CD1c-positive myeloid dendritic cell (primary cell): ENCODE measurements around the gene SLC25A25.
A peak's percentile ranks its signal among the peaks of the same experiment; 100 is the strongest.
"Not testable (repeated sequence)": the region's sequence is repeated elsewhere in the genome, so short reads cannot be mapped to it uniquely, and the experiment has no call there.

ENCODE experiments used
- DNase-seq: peaks from one replicate; pipeline ENCODE4 v3.0.0-alpha.2; 2016; ENCODE audit errors: extremely low spot score

Gene SLC25A25

DNA sequence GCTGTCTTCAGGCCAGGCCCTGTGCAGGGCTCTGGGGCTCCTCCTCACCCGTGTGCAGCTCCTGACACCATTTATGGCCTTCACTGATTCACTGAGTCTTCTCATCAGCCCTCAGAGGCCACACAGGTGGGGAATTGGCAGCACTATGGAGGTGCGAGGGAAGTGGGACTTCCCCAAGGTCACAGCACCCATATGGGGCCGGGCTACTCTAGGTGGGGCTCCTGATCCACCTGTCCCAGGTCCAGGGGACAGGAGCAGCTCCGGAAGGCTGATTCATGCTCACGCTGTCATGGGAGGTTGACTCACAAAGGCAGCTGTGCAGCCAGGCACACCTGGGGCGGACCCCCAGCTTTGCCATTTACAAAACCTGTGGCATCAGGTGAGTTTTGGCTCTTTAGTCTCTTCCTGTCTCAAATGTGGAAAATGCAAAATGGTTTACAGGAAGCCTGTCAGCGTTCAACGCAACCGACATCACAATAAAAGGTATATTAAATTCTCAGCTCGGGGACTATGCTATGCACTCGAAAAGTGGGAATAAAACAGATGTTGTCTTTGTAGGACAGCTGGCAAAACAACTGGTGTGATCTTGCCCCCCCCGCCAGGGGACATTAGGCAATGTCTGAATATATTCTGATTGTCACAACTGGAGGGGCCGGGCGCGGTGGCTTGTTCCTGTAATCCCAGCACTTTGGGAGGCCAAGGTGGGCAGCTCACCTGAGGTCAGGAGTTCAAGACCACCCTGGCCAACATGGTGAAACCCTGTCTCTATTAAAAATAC, 15.9 kb upstream of the SLC25A25 start:
- DNase-seq, result no peak

DNA sequence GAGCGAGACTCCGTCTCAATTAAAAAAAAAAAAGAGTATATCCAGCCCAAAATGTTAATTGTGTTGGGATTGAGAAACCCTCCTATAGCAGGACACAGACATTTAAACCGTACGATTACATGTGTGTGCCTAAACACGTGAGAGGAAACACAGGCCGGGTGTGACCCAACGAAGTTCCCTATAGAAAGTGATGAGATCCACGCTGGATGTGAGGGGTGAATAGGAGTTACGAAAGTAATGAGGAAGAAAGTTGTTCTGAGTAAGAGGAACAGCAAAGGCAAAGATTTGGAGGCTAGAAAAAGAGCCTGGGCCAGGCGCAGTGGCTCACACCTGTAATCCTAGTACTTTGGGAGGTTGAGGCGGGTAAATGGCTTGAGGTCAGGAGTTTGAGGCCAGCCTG, 14.5 kb upstream of the SLC25A25 start:
- DNase-seq, result peak; percentile 96

DNA sequence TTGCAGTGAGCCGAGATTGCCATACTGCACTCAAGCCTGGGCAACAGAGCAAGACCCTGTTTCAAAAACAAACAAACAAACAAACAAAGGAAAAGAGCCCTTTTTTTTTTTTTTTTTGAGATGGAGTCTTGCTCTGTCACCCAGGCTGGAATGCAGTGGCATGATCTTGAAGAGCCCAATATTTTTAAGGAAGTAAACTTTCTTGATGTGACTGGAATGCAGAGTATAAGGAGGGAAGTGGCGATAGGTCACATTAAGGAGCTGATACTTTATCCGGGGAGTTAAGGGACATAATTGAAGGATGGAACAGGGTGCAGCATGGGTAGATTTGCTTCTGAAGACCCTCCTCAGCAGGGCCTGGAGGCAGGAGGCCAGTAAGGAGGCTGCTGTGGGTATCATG, 13.9 kb upstream of the SLC25A25 start:
- DNase-seq, result peak; percentile 83

DNA sequence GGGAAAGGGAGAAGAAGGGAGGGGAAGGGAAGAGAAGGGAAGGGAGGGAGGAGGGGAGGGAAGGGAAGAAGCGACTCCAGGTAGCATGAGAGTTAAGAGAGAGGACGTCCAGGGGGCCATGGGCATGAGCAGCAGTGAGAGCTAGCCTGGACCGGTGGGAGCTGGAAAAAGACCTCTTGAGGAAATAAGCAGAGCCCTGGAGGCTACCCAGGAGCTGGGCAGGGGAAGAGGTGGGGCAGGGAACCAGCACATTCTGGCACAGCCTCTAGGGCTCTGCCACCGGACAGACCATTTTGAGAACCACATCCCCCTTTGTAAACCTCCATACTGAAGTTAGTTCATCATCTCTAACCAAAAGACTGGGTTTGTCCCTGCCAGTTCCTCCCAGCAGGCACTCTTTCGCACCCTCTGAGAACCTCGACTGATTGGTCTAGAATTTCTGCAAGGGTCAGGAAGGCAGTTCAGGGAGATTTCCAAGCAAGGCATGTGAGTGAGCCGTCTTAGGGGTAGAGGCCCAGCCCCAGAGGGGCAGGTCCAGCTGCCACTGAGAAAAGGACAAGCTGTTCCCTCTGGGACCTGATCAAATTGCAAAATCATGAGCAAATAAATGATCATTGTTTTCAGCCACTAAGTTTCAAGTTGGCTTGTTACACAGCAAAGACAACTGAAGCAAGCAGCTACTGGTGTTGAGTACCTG, 12.5 kb upstream of the SLC25A25 start:
- DNase-seq, result peak; percentile 52

DNA sequence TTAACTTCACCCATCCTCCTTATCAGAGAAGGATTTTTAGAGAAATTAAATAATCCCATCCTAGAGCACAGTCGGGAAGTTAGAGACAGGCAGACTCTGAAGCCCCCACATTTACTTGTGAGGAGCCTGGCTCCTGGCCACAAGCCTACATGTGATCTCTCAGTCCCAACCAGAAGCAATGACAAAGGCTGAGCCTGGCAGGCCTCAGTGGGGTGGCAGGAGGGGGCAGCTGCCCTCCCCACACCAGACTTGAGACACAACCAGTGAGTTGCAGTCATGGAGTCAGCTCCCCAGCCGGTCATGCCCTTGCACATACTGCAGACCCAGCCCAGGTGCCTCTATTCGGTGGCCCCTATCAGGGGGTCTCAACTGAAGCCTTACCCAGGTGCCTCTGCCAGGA, 11.9 kb upstream of the SLC25A25 start:
- no peak for DNase-seq

DNA sequence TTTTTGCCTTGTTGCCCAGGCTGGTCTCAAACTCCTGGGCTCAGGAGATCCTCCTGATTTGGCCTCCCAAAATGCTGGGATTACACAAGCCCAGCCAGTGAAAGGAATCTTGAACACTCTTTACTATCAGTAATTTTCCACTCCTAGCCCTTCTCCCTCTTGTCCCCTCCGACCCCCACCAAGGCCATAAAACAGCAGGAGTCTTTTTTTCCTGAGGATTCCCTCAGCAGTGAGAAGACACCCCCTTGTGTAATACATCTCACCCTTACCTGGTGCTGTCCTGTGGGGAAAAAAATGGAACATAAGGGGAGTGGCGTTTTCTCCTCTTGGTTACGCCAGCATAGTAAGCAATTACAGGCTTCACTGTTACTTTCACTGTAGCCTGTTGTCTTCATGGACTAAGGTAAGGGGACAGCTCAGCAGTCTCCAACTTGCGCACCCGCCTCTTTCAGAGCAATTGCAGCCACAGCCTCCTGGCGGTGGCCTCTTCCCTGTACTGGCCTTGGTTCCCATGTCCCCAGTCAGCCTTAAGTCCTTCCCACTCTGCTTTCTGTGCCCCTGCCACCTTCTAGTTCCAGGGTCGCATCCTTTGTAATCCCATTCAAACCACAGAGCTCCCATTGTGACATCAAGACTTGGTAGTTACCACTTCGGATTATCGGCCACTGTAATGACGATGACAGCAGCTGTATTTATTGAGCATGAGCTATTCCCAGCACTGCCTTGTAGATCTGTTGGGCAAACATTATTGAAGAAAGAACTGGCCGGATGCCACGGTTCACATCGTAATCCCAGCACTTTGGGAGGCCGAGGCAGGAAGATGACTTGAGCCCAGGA, 10.9 kb upstream of the SLC25A25 start:
- no peak for DNase-seq

DNA sequence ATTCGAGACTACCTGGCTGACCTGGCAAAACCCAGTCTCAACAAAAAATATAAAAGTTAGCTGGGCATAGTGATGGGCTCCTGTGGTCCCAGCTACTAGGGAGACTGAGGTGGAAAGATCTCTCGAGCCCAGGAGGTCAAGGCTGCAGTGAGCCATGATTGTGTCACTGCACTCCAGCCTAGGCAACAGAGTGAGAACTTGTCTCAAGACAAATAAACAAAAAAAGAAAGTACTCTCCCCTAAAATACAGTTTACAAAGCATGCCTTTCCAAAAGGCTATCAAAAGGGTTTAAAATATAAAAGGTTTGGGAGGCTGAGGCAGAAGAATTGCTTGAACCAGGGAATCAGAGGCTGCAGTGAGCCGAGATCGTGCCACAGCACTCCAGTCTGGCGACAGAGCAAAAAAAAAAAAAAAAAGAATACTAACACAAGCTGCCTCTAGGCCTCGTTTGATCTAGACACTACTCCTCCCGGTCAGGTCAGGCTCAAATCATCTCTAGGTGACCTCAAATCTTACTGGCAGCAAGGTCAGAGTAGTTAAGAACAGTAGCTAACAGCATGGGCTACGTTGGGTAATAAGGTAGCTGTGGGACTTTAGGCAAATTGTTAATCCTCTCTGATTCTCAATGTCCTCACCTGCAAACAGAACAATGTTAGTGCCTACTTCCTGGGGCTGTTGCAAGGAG, 10.2 kb upstream of the SLC25A25 start:
- no peak for DNase-seq

DNA sequence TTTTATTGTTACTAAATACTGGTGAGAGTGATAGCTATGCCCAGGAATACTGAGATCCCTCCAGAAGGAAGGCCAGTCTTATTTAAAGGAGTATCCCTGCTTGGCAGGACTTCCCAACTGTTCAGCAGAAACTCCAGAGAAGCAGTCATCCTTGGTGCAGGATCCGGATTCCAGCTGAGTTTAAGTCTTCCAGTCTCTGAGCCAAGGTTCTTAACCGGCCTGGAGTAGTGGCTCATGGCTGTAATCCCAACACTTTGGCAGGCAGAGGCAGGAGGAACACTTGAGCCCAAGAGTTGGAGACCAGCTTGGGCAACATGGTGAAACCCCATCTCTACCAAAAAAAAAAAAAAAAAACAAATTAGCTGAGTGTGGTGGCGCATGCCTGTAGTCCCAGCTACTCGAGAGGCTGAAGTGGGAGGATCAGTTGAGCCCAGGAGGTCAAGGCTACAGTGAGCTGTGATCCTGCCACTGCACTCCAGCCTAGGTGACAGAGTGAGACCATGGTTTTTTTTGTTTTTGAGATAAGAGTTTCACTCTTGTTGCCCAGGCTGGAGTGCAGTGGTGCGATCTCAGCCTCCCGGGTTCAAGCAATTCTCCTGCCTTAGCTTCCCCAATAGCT, 8.6 kb upstream of the SLC25A25 start:
- no peak for DNase-seq

DNA sequence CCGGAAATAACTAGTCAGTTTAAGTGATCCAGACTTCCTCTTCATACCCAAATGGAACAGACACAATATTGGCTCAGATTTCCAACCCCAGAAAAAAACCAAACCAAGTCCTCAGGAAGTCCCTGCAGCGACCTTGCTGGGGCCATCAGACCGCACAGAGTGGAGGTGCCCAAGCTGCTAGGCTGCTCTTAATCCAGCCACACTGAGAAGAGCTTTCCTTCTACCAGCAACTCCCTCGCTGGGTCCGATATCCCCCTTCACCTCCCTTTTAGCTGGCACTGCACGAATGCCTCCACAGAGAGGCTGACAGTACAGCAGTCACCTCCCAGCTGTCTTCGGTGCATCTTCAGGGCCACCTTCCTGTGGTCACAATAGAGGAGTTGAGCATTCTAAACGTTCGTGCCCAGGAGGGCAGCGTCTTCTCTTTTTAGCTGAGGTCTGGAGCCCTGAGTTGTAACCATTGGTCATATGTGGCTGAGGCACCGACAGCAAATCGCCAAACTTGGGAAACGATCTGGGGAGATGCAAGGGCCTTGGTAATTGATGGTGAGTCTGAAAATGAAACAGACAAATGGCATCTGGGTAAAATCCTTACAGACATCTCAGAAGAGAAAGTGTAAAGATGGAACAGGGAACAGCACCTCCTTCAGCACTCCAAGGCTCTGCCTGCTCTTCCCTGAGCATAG, 6.6 kb upstream of the SLC25A25 start:
- peak; percentile 19 for DNase-seq

DNA sequence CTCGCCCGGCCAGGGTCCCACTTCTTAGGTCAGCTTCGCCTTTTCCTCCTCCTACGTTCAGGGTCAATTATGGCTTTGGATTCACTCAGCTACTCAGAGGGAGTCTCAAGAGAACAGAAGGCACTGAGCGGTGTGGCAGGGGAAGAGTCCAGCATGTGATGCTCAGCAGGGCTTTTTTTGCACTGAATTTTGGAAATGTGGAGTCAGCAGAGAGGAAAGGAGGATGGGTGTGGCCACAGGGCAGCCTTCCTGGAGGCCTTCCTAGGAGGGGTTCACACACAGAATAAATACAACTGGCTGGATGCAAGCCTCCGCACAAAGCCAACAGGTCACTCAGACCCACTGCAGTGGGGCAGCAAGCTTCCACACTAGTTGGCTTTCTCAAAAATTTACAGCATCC, 5.8 kb upstream of the SLC25A25 start:
- DNase-seq, result no peak

DNA sequence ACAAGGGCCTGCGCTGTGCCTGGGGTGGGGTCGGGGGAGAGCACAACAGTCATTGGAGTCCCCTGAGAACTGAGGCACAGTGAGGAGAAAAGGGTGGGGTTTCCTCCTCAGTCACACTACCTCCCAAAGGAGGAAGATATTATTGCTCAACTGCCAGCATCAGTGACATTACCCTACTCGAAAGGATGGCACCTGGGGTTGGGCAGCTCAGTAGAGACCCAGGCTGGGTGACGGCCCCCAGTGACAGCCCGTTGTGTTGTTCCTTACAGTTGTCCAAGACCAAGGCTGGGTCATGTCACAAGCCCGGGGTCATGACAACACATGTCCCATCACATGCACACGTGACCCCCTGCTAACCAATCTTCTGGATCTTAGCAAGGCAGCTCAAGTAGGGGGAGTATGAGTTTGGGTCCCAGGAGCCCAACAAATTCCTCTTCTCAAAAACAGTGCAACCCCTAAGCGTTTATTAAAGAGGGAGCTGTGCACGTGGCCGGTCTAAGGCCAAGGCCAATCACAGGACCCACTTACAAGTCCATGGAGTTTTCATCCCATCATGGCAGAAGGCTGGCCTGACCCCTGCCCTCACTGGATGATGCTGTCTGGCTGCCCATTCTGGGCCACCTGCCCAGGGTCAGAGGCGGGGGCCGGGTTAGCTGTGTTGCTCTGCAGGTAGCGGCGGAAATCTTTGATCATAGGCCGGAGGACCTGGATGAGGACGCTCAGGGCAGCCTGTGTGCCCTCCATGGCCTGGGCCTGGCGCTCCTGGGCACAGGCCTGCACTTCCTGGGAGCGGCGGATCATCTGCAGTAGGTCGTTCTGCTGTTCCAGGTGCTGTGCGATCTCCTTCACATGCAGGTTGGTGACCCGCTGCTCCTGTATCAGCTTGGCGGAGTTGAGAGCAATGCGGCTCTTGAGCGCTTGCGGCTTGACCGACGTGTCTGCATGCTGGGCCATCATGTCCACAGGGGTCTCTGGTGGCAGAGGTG, 4.9 kb upstream of the SLC25A25 start:
- peak; percentile 13 for DNase-seq

DNA sequence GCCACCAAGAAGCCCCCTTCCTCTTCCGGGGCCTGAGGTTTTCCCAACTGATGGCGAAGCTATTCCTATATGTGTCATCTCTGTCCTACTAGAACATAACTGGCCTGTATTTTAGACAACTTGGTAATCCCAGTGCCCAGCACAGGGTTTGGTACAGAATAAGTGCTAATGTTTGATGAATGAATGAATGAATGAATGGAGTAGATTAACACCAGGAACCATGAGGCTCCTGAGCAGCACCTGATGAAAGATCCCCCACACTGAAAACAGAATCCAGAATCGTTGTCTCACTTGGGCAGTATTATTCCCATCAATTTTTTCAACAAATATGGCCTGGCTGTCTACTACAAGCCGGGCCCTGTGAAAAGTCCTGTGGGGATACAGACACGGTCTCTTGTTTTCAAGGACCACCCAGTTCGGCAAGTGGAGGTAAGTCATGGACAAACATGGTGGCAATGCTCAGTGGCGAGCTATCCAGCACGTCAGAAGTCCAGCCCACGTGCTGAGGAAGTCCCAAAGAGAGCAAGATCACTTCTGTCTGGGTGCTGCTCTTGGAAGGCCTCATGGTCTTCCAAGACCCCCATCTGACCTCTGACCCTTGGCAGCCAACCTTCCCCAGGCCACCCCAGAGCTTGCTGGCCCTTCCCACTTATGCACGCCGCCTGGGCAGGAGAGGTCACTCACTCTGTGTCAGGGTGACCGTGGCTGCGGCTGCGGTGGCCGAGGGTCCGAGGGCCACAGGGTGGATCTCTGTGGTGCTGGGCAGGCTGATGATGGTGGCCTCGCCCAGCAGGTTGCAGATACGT, 1.9 kb upstream of the SLC25A25 start:
- DNase-seq, result no peak

DNA sequence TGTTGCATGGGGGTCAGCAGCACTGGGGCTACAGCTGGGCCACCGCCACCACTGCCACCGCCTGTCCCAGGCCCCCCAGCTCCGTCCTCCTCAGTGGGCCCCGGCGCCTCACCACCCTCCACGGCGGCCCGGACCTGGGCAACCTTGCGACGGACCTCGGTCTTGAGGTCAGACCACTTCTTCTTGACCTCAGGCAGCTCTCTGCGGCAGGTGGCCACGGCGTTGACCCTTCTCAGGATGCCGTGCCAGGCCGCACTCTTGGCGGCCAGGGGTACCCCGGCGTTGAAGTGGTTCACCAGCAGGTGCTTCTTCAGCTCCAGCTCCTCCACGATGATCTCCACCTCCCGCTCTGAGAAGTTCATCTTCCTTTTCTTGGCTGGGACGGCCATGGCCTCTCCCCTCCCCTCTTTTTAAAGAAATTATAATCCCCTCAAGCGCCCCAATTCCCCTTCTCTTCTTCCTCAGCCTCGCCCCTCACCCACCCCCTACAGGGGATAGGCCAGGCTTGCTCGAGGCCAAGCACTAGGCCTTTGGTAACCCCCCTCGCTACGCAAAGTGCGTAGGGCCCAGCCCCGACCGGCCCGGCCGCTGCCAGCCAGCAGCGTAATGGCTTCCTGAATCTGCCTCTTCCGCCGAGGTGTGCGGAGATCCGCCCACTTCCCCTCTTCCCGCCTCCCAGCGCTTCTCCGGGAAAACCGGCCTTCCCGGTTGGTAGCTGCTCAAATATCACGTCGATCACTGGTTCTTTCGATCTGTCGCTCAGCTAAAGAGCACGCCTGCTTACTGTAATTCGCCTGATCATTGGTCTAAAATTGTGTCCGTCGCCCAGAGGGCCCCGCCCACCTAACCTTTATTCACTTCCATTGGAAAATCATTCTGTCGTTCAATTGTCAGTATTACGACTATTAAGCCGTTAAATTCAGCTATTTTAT, 1.1 kb upstream of the SLC25A25 start, which contains the start of gene NAIF1:
NAIF1 (minus strand) TSS at position 608 of the 932 bp plus-strand sequence; CDS start at position 389, 219 bp downstream.
- DNase-seq, result peak; percentile 99

DNA sequence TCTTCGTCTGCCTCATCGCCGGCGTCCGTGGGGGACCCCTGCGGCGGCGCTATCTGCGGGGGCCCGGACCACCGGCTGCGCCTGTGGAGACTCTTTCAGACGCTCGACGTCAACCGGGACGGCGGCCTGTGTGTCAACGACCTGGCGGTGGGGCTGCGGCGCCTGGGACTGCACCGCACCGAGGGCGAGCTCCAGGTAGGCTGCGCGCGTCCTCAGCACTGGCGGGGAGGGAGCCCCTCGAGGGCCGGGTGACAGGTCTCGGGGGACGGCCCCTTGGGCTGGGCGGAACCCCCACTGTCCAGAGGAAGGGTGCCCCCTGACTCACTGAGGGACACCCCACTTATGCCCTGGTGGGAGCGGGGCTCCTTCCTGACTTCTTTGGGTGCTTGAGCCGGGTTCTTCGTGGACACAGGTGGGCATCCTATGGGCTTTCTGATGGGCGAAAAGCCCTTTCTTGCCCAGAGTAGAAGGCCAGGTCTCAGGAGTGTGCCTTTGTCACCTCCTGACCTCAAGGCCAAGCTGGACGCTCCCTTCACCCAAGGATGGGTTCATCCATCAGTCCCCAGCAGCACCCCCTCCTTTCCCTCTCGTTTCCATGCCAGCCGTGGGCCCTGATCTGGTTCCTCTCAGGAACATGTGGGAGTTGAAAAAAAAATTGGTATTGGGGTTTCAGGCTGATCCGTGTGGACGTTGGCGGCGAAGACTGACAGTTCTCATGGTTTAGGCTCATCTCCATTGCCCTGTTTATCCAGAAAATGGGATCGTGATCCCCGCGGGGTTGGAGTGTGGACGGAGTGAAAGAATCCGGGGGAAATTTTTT, 564 bp downstream of the SLC25A25 start:
- DNase-seq, result peak; percentile 90

DNA sequence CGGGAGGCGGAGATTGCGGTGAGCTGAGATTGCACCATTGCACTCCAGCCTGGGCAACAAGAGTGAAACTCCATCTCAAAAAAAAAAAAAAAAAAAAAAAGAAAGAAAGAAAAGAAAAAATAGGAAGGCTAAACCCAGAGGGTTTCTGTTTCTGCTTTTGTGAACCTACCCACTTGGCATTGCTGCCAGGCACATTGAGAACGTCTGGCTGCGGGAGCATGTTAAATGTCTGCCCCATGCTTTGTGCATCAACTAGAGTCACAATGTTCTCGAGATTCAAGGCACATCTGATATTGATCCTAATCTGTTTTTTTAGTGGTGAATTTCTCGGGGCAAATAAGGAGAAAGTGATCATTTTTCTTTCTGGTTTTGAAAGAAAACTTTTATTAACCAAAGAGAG, 2.8 kb downstream of the SLC25A25 start:
- peak; percentile 44 for DNase-seq

DNA sequence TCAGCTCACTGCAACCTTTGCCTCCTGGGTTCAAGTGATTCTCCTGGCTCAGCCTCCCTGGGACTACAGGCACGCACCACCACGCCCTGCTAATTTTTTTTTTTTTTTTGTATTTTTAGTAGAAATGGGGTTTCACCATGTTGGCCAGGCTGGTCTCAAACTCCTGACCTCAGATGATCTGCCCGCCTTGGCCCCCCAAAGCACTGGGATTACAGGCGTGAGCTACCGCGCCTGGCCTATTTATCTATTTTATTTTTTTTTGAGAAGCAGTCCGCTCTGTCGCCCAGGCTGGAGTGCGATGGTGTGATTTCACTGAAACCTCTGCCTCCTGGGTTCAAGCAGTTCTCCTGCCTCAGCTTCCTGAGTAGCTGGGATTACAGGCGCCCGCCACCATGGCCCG, 3.4 kb downstream of the SLC25A25 start:
- not testable (repeated sequence) for DNase-seq
